Measurements from ENCODE around the gene ZNF362. TPM values are rescaled to one million over a fixed set of nuclear protein-coding genes. Genes with fewer than 3 reads are reported as not detected.
"Not testable (repeated sequence)": the region's sequence is repeated elsewhere in the genome, so short reads cannot be mapped to it uniquely, and the experiment has no call there.

The ZNF362 gene
- total RNA-seq, 2 donors from 2014 or later = 8.9 to 9.8 TPM

DNA sequence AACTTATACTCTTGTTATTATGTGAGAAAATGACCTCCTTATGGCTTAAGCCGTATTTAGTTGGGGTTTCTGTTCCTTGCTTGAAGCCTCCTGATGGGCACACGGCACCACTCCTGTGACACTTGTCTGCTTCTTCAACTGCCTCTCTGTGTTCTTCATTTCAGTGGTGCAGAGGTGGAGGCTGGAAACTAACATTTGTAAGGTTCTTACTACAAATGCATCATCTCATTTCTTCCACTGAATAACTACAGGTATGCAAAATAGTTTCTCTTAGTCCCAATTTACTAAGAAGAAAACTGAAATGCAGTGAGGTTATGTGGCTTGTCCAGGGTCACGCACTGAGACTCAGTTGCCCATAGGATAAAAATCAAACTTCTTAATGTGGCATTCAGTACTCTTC, 23.6 kb upstream of the ZNF362 start:
- intact Hi-C loops (cut with DNase I) = no loop called here
- TF ChIP-seq, protein P1, sequence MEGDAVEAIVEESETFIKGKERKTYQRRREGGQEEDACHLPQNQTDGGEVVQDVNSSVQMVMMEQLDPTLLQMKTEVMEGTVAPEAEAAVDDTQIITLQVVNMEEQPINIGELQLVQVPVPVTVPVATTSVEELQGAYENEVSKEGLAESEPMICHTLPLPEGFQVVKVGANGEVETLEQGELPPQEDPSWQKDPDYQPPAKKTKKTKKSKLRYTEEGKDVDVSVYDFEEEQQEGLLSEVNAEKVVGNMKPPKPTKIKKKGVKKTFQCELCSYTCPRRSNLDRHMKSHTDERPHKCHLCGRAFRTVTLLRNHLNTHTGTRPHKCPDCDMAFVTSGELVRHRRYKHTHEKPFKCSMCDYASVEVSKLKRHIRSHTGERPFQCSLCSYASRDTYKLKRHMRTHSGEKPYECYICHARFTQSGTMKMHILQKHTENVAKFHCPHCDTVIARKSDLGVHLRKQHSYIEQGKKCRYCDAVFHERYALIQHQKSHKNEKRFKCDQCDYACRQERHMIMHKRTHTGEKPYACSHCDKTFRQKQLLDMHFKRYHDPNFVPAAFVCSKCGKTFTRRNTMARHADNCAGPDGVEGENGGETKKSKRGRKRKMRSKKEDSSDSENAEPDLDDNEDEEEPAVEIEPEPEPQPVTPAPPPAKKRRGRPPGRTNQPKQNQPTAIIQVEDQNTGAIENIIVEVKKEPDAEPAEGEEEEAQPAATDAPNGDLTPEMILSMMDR (IDR thresholded peaks at IDR 0.05) = no peak
- no peaks in the 10 kb centered on the region for H3K9me3 ChIP-seq

DNA sequence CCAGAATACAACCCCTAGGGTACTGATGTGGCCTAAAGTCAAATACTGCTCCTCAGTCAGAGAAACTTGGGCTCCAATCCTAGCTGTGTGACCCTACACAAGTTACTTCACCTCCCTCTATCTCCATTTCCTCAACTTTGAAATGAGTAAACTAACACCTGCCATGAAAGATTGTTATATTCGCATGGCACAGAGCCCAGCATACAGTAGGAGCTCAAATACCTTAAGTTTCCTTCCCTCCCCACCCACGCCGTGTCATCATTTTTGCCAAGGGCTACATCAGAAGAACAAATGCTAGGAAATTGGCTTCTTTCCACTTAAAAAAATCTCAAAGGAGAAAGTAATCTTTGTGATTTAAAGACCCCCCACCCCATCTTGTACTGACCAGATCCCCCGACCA, 22.2 kb upstream of the ZNF362 start:
- no peaks in the 10 kb centered on the region for H3K9me3 ChIP-seq
- no peak overlapping the region for H3K4me3 ChIP-seq
- H3K27me3 ChIP-seq = no peaks in the 10 kb centered on the region
- DNase-seq = no peak
- H3K4me1 ChIP-seq = no peaks in the 10 kb centered on the region
- no peak overlapping the region for H3K9ac ChIP-seq (ENCODE audit: low read depth in 2 of 2, low read length in 2 of 2)
- intact Hi-C loops (cut with DNase I) = no loop called here
- TF ChIP-seq, protein P1 (IDR thresholded peaks at IDR 0.05) = no peak
- no peaks in the 10 kb centered on the region for H3K36me3 ChIP-seq
- no peak overlapping the region for H3K27ac ChIP-seq

More for the DNA sequence above, 23.6 kb upstream of the ZNF362 start:
- no peak for DNase-seq
- H3K9ac ChIP-seq (ENCODE audit: low read depth in 2 of 2, low read length in 2 of 2) = no peak overlapping the region
- H3K27ac ChIP-seq = no peak overlapping the region
- H3K36me3 ChIP-seq = no peaks in the 10 kb centered on the region
- no peaks in the 10 kb centered on the region for H3K4me1 ChIP-seq
- H3K27me3 ChIP-seq = no peaks in the 10 kb centered on the region
- H3K4me3 ChIP-seq = no peak overlapping the region

GRCh38 chr1:33234588-33234990, 21.7 kb upstream of the ZNF362 start:
- no peak overlapping the region for H3K27ac ChIP-seq
- intact Hi-C loops (cut with DNase I) = no loop called here
- H3K36me3 ChIP-seq = no peaks in the 10 kb centered on the region
- no peaks in the 10 kb centered on the region for H3K9me3 ChIP-seq
- TF ChIP-seq, protein P1 (IDR thresholded peaks at IDR 0.05) = no peak
- no peak for DNase-seq
- no peaks in the 10 kb centered on the region for H3K27me3 ChIP-seq
- no peak overlapping the region for H3K9ac ChIP-seq (ENCODE audit: low read depth in 2 of 2, low read length in 2 of 2)
- no peak overlapping the region for H3K4me3 ChIP-seq
- H3K4me1 ChIP-seq = no peaks in the 10 kb centered on the region

GRCh38 chr1:33235521-33235920, 20.8 kb upstream of the ZNF362 start:
- intact Hi-C loops (cut with DNase I) = no loop called here
- no peak overlapping the region for H3K4me3 ChIP-seq

DNA sequence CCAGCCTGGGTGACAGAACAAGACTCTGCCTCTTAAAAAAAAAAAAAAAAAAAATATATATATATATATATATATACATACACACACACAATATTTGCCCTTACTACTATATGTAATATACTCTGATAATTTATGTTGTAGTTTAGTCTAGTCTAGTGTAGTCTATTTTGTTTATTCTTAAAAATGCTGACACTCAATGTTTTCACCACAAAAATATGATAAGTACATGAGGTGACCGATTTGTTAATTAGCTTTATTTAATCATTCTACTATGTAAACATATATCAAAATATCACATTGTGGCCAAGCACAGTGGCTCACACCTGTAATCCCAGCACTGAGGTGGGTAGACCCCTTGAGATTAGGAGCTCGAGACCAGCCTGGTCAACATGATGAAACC, 19.8 kb upstream of the ZNF362 start:
- Histone ChIP-seq H3K9ac (ENCODE audit: low read depth in 2 of 2, low read length in 2 of 2) (no peak overlapping the region), H3K4me3 (no peak overlapping the region), H3K4me1 (no peaks in the 10 kb centered on the region), H3K9me3 (no peaks in the 10 kb centered on the region), H3K36me3 (no peaks in the 10 kb centered on the region), H3K27ac (no peak overlapping the region), H3K27me3 (no peaks in the 10 kb centered on the region)
- TF ChIP-seq, protein P1 (IDR thresholded peaks at IDR 0.05) = no peak
- intact Hi-C loops (cut with DNase I) = no loop called here
- DNase-seq = no peak

More at GRCh38 chr1:33235521-33235920, 20.8 kb upstream of the ZNF362 start:
- H3K9ac ChIP-seq (ENCODE audit: low read depth in 2 of 2, low read length in 2 of 2) = no peak overlapping the region
- TF ChIP-seq, protein P1 (IDR thresholded peaks at IDR 0.05) = no peak
- no peaks in the 10 kb centered on the region for H3K36me3 ChIP-seq
- H3K27me3 ChIP-seq = no peaks in the 10 kb centered on the region
- no peak for DNase-seq
- H3K27ac ChIP-seq = no peak overlapping the region
- H3K9me3 ChIP-seq = no peaks in the 10 kb centered on the region
- no peaks in the 10 kb centered on the region for H3K4me1 ChIP-seq

GRCh38 chr1:33237579-33237978, 18.7 kb upstream of the ZNF362 start:
- no peaks in the 10 kb centered on the region for H3K9me3 ChIP-seq
- H3K27ac ChIP-seq = no peak overlapping the region
- DNase-seq = no peak
- no peak overlapping the region for H3K9ac ChIP-seq (ENCODE audit: low read depth in 2 of 2, low read length in 2 of 2)
- intact Hi-C loops (cut with DNase I) = no loop called here
- H3K36me3 ChIP-seq = no peaks in the 10 kb centered on the region
- H3K4me1 ChIP-seq = no peaks in the 10 kb centered on the region
- H3K4me3 ChIP-seq = no peak overlapping the region
- TF ChIP-seq, protein P1 (IDR thresholded peaks at IDR 0.05) = no peak
- H3K27me3 ChIP-seq = no peaks in the 10 kb centered on the region

DNA sequence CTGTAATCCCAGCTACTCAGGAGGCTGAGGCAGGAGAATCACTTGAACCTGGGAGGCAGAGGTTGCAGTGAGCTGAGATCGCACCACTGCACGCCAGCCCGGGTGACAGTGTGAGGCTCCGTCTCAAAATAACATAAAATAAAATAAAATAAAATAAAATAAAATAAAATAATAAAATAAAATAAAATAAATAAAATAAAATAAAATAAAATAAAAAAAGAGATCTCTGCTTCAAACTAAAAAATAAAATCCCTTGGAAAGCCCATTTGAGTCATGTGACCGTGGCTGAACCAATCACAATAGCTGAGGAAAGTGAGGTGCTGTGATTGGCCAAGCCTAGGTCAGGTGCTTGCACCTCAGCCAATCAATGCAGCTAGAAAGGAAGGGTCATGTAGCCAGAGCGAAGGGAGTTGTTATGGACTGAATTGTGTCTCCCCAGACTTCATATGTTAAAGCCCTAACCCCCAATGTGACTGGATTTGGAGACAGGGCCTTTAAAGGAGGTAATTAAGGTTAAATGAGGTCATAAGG, 18.0 kb upstream of the ZNF362 start:
- H3K36me3 ChIP-seq; H3K9me3 ChIP-seq; H3K4me3 ChIP-seq; H3K4me1 ChIP-seq; H3K9ac ChIP-seq (ENCODE audit: low read depth in 2 of 2, low read length in 2 of 2); DNase-seq; intact Hi-C loops (cut with DNase I); H3K27me3 ChIP-seq; H3K27ac ChIP-seq: not testable (repeated sequence)

GRCh38 chr1:33239410-33239809, 16.9 kb upstream of the ZNF362 start:
- H3K27ac ChIP-seq; intact Hi-C loops (cut with DNase I); H3K9me3 ChIP-seq; H3K9ac ChIP-seq (ENCODE audit: low read depth in 2 of 2, low read length in 2 of 2); H3K4me3 ChIP-seq; H3K4me1 ChIP-seq; H3K36me3 ChIP-seq; DNase-seq; H3K27me3 ChIP-seq: not testable (repeated sequence)

Data from colonic mucosa (tissue), 4 donors.